Gastroesophageal sphincter (tissue), 3 donors: ENCODE measurements around the gene AMIGO2.

ENCODE experiments used
- EP300 ChIP-seq: sonication (generic); formaldehyde crosslinking; IDR thresholded peaks from one replicate; pipeline ENCODE4 v1.6.1; 2017; ENCODE audit warnings: antibody characterized with exemption, mild to moderate bottlenecking
- POLR2AphosphoS5 ChIP-seq: sonication (generic); formaldehyde crosslinking; IDR thresholded peaks from one replicate; pipeline ENCODE4 v1.6.1; 2017; ENCODE audit warnings: antibody characterized with exemption
- TF ChIP-seq, protein P1 (sequence below), 4 experiments: fragments of 200-600 bp in 2 of 4; fragments of 450-650 bp in 2 of 4; sonication (generic) in 1 of 4; IDR thresholded peaks; one replicate each; pipeline ENCODE4 v1.5.1; 2017 to 2019; ENCODE audit warnings: antibody characterized with exemption in 4 of 4, mild to moderate bottlenecking in 2 of 4, moderate library complexity in 2 of 4

DNA sequence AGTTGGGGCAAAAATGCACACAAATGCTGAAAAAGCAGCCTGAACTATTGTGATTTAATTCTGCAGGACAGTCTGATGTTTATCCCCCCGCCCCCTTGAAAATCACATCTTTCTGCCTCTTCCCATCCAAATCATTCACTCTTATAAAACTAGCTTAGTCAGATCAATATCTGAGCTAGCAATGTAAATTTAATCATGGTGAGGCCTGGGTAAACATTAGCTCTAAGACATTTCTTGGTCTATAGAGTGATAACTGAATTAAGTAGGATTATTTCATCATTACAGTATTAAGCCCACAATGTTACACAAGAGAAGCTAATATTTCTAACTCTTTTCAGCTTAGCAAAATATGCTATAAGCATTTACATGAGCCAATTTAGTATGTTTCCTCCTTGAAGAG, 9.4 kb downstream of the AMIGO2 start:
- TF ChIP-seq, protein P1, sequence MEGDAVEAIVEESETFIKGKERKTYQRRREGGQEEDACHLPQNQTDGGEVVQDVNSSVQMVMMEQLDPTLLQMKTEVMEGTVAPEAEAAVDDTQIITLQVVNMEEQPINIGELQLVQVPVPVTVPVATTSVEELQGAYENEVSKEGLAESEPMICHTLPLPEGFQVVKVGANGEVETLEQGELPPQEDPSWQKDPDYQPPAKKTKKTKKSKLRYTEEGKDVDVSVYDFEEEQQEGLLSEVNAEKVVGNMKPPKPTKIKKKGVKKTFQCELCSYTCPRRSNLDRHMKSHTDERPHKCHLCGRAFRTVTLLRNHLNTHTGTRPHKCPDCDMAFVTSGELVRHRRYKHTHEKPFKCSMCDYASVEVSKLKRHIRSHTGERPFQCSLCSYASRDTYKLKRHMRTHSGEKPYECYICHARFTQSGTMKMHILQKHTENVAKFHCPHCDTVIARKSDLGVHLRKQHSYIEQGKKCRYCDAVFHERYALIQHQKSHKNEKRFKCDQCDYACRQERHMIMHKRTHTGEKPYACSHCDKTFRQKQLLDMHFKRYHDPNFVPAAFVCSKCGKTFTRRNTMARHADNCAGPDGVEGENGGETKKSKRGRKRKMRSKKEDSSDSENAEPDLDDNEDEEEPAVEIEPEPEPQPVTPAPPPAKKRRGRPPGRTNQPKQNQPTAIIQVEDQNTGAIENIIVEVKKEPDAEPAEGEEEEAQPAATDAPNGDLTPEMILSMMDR (IDR thresholded peaks at IDR 0.05), result no peak
- no peak for TF ChIP-seq EP300
- TF ChIP-seq POLR2AphosphoS5, result no peak
